ENCODE results near the gene TMC6.

The TMC6 gene

GRCh38 chr17:78144736-78145641, 16.4 kb upstream of the TMC6 start:
- DNase-seq (ENCODE audit: low spot score): no peak

GRCh38 chr17:78144147-78144719, 15.7 kb upstream of the TMC6 start:
- H3K27ac ChIP-seq: peak overlapping the region; percentile 92
- DNase-seq (ENCODE audit: low spot score): no peak
- ChIA-PET POLR2A (ENCODE audit: low non-redundant PET) (no interaction called here), CTCF (interaction anchor here (0.6 to 1.6 kb wide), 5 partner anchors 9 to 1022 kb away, joined by 3 to 7 read pairs (median 3); no protein-coding TSS in a partner anchor)
- TF ChIP-seq CTCF (conservative IDR thresholded peaks at IDR 0.05; ENCODE audit: low read depth): no peak

More at GRCh38 chr17:78144736-78145641, 16.4 kb upstream of the TMC6 start:
- peak overlapping the region; percentile 92 for H3K27ac ChIP-seq
- TF ChIP-seq CTCF (conservative IDR thresholded peaks at IDR 0.05; ENCODE audit: low read depth): no peak
- ChIA-PET POLR2A (ENCODE audit: low non-redundant PET) (no interaction called here), CTCF (interaction anchor here (0.6 to 1.6 kb wide), 4 partner anchors 10 to 60 kb away, joined by 3 to 7 read pairs (median 4); no protein-coding TSS in a partner anchor)

GRCh38 chr17:78143214-78144146, 14.9 kb upstream of the TMC6 start:
- peak overlapping the region; percentile 92 for H3K27ac ChIP-seq
- ChIA-PET POLR2A (ENCODE audit: low non-redundant PET) (no interaction called here), CTCF (interaction anchor here (0.6 to 1.6 kb wide), 7 partner anchors 8 to 1021 kb away, joined by 3 to 7 read pairs (median 3); no protein-coding TSS in a partner anchor)
- TF ChIP-seq CTCF (conservative IDR thresholded peaks at IDR 0.05; ENCODE audit: low read depth): no peak
- no peak for DNase-seq (ENCODE audit: low spot score)

- no peak for TF ChIP-seq CTCF (conservative IDR thresholded peaks at IDR 0.05; ENCODE audit: low read depth)
- ChIA-PET POLR2A (ENCODE audit: low non-redundant PET) (interaction anchor here (0.8 to 0.9 kb wide), 2 partner anchors 17 to 29 kb away, joined by 7 to 16 read pairs; no protein-coding TSS in a partner anchor), CTCF (interaction anchor here (0.5 to 1.6 kb wide), 3 partner anchors 50 to 97 kb away, joined by 3 read pairs; no protein-coding TSS in a partner anchor)
- peak; percentile 88 for DNase-seq (ENCODE audit: low spot score)
- peak overlapping the region; percentile 92 for H3K27ac ChIP-seq
Observed at GRCh38 chr17:78142119-78142861, 13.7 kb upstream of the TMC6 start.

- H3K27ac ChIP-seq: peak overlapping the region; percentile 92
- ChIA-PET POLR2A (ENCODE audit: low non-redundant PET) (interaction anchor here (0.8 to 0.9 kb wide), 2 partner anchors 18 to 30 kb away, joined by 7 to 16 read pairs; no protein-coding TSS in a partner anchor), CTCF (interaction anchor here (0.5 to 1.6 kb wide), 4 partner anchors 50 to 97 kb away, joined by 3 to 4 read pairs (median 3); no protein-coding TSS in a partner anchor)
- no peak for TF ChIP-seq CTCF (conservative IDR thresholded peaks at IDR 0.05; ENCODE audit: low read depth)
- no peak for DNase-seq (ENCODE audit: low spot score)
Observed at GRCh38 chr17:78141437-78142118, 13.0 kb upstream of the TMC6 start.
